ENCODE measurements around the gene PPBP.
"Not testable (repeated sequence)": the region's sequence is repeated elsewhere in the genome, so short reads cannot be mapped to it uniquely, and the experiment has no call there.

PPBP gene

DNA sequence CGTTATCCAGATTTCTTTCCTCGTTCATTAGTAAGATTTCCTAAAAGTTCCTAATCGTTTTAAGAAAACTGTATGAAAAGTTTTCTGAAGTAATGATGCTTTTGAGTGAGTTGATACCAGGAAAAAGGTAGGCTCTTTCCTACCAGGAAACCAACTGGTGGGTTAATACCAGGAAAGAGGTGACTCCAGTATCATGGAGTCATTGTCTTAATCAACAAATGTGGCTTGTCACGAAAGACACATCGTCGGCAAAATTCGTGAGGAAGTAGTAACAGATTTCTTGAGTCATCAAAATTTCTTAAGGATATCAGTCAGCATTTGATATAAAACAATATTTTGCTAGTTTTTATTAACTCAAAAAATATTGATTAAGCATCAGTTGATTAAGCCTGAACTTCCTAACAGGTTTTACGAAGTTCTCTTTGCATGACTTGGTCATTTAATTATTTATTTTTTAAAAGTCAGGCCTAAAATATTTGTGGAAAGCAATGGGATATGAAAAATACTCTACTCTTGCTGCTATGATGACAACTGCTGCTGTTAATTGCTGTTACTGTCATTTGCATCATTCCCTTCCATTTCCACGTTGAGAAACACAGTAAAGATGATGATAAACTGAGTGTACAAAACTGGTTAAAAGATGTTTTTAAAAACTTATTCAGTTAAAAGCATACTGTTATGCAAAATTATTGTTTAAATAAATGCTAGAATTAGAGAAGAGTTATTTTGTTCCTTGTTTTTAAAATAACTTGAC, 3.2 kb upstream of the PPBP start:
- TF ChIP-seq L3MBTL2 (conservative IDR thresholded peaks at IDR 0.05) (no peak), SP1 (IDR thresholded peaks at IDR 0.05) (no peak), FOXA1 (IDR thresholded peaks at IDR 0.05) (no peak), SUZ12 (IDR thresholded peaks at IDR 0.05) (no peak), ARNT (IDR thresholded peaks at IDR 0.05) (no peak), FOXK2 (IDR thresholded peaks at IDR 0.05) (no peak), CTBP1 (IDR thresholded peaks at IDR 0.05; ENCODE audit: borderline replicate concordance) (no peak), NFRKB (IDR thresholded peaks at IDR 0.05) (no peak), HDGF (IDR thresholded peaks at IDR 0.05; ENCODE audit: borderline replicate concordance) (no peak), TARDBP (IDR thresholded peaks at IDR 0.05) (no peak), LEF1 (IDR thresholded peaks at IDR 0.05; ENCODE audit: borderline replicate concordance) (no peak), ZNF384 (IDR thresholded peaks at IDR 0.05) (no peak), ELF4 (IDR thresholded peaks at IDR 0.05) (no peak), FOXM1 (IDR thresholded peaks at IDR 0.05; ENCODE audit: borderline replicate concordance) (no peak), BHLHE40 (IDR thresholded peaks at IDR 0.05; ENCODE audit: borderline replicate concordance) (no peak)
- TF ChIP-seq, protein P1, sequence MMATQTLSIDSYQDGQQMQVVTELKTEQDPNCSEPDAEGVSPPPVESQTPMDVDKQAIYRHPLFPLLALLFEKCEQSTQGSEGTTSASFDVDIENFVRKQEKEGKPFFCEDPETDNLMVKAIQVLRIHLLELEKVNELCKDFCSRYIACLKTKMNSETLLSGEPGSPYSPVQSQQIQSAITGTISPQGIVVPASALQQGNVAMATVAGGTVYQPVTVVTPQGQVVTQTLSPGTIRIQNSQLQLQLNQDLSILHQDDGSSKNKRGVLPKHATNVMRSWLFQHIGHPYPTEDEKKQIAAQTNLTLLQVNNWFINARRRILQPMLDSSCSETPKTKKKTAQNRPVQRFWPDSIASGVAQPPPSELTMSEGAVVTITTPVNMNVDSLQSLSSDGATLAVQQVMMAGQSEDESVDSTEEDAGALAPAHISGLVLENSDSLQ (IDR thresholded peaks at IDR 0.05), result no peak
- no peak for DNase-seq (ENCODE audit: extremely low spot score)
- ChIA-PET POLR2A (no interaction called here), CTCF (no interaction called here)

DNA sequence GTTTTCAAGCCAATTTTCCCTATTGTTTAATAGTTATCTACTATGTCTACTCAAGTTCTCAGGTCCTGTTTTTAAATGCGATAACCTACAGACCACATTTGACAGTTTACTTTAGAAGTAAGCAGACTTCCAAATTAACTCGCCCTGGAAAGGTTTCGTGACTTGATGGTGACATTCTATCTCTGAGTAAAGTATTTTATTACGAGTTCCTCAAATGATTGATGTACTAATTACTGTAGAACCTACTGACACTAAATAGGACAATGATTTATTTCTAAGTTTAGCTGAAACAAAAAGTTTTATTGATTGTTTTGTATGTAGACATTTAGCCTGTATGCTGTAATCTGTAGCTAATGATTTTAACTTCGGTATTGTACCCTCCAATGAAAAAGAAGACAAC, 1.9 kb upstream of the PPBP start:
- DNase-seq (ENCODE audit: extremely low spot score), result no peak
- ChIA-PET CTCF (no interaction called here), POLR2A (interaction anchor here (0.6 kb wide), 1 partner anchor 145 kb away, joined by 3 read pairs; no protein-coding TSS in a partner anchor)
- peak; percentile 54; the same call in 1 of the 2 replicates for TF ChIP-seq CTBP1 (IDR thresholded peaks at IDR 0.05; ENCODE audit: borderline replicate concordance)
- TF ChIP-seq, protein P1 (IDR thresholded peaks at IDR 0.05), result peak; percentile 96
- no peak for TF ChIP-seq SP1 (IDR thresholded peaks at IDR 0.05)
- peak; percentile 89 for TF ChIP-seq ARNT (IDR thresholded peaks at IDR 0.05)
- TF ChIP-seq BHLHE40 (IDR thresholded peaks at IDR 0.05; ENCODE audit: borderline replicate concordance), result no peak

DNA sequence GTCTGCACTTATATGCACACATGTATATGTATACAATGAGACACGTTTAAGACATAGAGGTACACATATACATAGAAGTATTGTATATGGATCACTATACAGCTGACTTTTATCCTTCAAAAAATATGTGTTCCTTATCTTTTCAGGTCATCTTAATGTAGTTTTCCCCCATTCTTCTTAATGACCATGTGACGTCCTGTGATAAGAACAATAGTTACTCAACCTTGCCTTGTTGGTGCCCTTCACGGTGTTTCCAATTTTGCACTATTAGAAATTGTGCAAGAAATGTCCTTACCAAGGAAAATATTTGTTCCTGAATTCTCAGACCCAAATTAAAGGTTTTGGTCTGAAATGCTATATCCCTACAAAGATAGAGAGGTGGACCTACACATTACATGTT, 1.0 kb upstream of the PPBP start:
- POLR2A ChIA-PET, result no interaction called here
- CTCF ChIA-PET, result no interaction called here
- no peak for TF ChIP-seq LEF1 (IDR thresholded peaks at IDR 0.05; ENCODE audit: borderline replicate concordance)
- no peak for DNase-seq (ENCODE audit: extremely low spot score)

DNA sequence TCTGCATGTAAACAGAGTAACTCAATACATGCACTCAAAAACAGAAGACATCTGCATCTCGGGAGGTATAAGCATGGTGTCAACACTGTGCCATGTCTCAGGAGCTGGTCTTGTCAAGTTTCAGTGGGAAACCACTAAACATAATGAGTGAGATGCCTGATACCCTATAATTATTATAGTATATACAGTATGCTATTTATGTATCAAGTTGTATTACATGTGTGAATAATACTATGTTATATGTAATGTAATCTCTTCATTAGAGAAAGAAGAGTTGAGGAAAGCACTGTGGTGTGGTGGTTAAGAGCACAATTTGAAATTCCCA, 2.5 kb downstream of the PPBP start:
- no peak for DNase-seq (ENCODE audit: extremely low spot score)
- TF ChIP-seq BHLHE40 (IDR thresholded peaks at IDR 0.05; ENCODE audit: borderline replicate concordance) (no peak), CTBP1 (IDR thresholded peaks at IDR 0.05; ENCODE audit: borderline replicate concordance) (no peak), ELF4 (IDR thresholded peaks at IDR 0.05) (no peak), SP1 (IDR thresholded peaks at IDR 0.05) (no peak), LEF1 (IDR thresholded peaks at IDR 0.05; ENCODE audit: borderline replicate concordance) (no peak), TARDBP (IDR thresholded peaks at IDR 0.05) (no peak), ARNT (IDR thresholded peaks at IDR 0.05) (no peak)
- TF ChIP-seq, protein P1 (IDR thresholded peaks at IDR 0.05), result no peak
- ChIA-PET CTCF (no interaction called here), POLR2A (no interaction called here)

DNA sequence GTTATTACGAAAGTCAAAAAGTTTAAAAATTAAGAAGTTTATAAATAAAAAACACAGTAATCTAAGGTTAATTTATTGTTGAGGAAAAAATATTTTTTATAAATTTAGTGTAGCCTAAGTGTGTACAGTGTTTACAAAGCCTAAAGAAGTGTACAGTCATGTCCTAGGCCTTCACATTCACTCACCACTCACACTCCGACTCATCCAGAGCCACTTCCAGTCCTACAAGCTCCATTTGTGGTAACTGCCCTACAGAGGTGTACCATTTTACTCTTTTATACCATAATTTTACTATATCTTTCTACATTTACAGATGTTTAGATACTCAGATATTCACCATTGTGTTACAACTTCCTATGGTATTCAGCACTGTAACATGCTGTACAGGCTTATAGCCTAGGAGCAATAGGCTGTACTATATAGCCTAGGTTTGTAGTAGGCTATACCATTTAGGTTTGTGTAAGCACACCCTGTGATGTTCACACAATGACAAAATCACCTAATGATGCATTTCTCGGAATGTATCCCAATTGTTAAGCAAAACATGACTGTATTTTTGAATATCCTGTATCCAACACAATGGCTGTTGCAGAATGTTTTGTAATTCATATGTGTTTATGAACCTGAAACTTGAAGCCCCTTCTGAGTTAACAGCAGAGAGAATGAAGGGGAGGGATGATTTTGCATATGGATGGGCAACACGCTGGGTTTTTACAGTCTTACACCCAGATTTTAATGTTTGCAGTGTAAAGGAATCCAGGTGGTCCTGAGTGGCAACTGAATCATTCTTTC, 3.1 kb downstream of the PPBP start:
- no peak for TF ChIP-seq ZNF384 (IDR thresholded peaks at IDR 0.05)
- TF ChIP-seq FOXA1 (IDR thresholded peaks at IDR 0.05), result peak; percentile 71; the same call in 1 of the 2 replicates
- peak; percentile 29; the same call in 1 of the 2 replicates for TF ChIP-seq ARNT (IDR thresholded peaks at IDR 0.05)
- no peak for TF ChIP-seq L3MBTL2 (conservative IDR thresholded peaks at IDR 0.05)
- TF ChIP-seq, protein P1 (IDR thresholded peaks at IDR 0.05), result peak; percentile 75
- TF ChIP-seq CTBP1 (IDR thresholded peaks at IDR 0.05; ENCODE audit: borderline replicate concordance), result peak; percentile 71; the same call in 1 of the 2 replicates
- DNase-seq (ENCODE audit: extremely low spot score), result no peak
- CTCF ChIA-PET, result no interaction called here
- POLR2A ChIA-PET, result interaction anchor here (0.7 kb wide), 1 partner anchor 646 kb away, joined by 3 read pairs; no protein-coding TSS in a partner anchor

DNA sequence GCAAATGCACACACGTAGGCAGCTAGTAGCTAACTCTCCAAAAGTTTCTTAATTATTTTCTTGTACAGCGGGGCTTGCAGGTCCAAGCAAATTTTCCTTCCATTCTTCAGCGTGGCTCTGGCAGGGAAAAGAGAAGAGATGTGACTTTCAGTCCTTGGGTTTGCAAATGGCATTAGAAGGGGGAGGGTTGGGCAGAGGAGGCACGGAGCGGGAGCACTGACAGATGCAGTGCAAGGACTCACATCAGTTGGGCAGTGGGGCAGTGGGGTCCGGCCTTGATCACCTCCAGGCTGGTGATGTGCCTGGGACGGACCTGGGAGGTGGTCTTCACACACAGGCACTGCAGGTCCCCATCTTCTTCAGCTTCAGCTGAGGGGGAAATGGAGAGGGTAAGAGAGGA, 6.8 kb downstream of the PPBP start:
- POLR2A ChIA-PET, result interaction anchor here (0.6 kb wide), 1 partner anchor 39 kb away, joined by 3 read pairs; no protein-coding TSS in a partner anchor
- CTCF ChIA-PET, result not testable (repeated sequence)

More for the DNA sequence above, 6.8 kb downstream of the PPBP start:
- not testable (repeated sequence) for DNase-seq (ENCODE audit: extremely low spot score)
